HG02571 (cell line): ENCODE data around the gene GALNT18.

ENCODE experiments used
- ATAC-seq: cut with Tn5 transposase; IDR thresholded peaks from one replicate; pipeline ENCODE4 v1.9.1; 2021; ENCODE audit warnings: mild to moderate bottlenecking, moderate library complexity; ENCODE audit not compliant: unreplicated experiment

The GALNT18 gene

GRCh38 chr11:11252403-11252802, 369.4 kb downstream of the GALNT18 start:
- no peak for ATAC-seq

DNA sequence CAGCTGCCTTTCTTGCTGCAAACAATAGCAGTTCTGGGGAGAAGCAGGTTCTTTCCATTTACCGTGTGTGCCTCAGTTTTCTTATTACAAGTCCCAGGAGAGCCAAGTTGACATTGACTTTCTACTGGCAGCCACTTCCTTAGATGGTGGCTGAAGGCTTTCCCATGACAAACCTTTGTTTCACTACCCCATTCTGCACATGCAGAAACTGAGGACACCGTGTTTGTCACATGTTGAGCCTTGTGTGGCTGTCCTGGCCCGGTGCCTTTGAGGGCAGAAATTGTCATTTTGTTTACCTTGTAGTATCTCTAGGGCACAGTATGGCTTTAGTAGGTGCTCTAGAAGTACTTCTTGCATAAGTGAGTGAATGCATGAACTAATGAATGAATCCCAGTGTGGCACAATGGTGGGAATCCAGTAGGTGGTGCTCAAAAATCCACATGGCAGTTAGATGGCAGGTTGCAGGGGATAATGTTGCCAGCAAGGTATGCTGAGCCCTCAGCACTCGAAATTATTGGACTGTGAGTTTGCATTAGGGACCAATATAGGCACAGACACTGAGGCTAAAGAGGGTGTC, 370.3 kb downstream of the GALNT18 start:
- no peak for ATAC-seq

GRCh38 chr11:11250470-11250869, 371.3 kb downstream of the GALNT18 start:
- ATAC-seq = no peak

DNA sequence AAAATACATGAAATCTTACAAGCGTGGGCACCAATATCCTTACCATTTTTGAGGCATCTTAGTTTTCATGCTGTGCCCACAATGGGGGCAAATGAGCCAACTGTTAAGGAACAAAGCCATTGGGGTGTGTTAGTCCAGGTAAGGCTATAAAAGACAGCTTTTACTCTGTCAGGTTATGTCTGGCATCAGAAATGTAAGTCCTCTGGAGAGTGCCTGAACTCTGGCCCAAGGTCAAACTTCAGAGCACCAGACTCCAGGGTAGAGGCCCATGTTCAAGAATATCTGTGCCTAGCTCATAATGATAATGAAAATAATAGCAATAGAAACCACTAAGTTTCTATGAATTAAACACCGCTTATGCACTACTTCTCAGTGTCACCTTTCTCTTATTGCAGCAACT, 374.2 kb downstream of the GALNT18 start:
- no peak for ATAC-seq

- no peak for ATAC-seq
These were observed 374.7 kb downstream of the GALNT18 start for GRCh38 chr11:11247086-11247485.

DNA sequence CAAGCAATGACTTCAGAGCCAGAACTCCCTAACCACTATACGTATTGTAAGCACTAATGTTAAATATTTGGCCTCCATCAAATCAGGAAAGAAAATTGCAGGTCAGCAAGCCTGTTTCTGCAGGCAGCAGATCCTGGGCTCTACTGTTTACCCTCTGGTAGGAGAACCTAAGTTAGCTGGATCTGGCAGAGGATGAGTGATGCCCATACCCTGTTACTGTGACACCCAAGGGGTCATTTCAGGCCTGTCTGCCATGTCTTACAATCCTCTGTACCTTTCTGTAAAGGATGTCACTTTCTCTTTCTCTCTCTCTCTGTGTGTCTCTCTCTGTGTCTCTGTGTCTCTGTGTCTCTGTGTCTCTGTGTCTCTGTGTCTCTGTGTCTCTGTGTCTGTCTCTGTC, 375.6 kb downstream of the GALNT18 start:
- ATAC-seq = no peak

GRCh38 chr11:11245453-11245852, 376.4 kb downstream of the GALNT18 start:
- ATAC-seq = no peak

DNA sequence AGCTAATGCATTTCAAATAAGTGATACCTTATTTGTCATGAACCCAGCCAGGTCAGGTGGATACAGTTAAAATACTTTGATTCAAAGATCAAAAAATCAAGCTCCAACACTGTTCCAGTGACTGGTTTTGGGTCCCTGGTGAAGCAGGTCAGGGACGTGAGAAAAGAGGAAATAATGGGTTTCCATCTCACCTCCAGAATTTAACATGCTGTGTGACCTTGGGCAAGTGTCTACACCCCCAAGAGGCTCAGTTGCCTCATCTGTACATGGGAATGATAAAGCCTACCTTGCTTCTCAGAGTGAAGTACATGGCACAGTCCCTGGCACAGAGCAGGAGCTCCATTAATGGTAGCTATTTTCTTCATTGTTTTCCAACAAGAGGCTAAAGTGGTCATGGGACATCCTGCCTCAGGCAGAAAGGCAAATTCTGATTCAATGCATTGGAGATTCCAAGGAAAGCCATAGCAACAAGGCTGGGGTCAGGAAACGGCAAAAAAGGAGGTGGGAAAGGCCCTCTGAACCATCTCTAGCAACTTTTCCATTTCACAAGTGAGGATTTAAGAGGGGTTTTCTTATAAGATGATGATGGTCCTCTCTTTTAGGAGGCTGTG, 377.2 kb downstream of the GALNT18 start:
- ATAC-seq = no peak

GRCh38 chr11:11243590-11244469, 378.0 kb downstream of the GALNT18 start:
- ATAC-seq = no peak

DNA sequence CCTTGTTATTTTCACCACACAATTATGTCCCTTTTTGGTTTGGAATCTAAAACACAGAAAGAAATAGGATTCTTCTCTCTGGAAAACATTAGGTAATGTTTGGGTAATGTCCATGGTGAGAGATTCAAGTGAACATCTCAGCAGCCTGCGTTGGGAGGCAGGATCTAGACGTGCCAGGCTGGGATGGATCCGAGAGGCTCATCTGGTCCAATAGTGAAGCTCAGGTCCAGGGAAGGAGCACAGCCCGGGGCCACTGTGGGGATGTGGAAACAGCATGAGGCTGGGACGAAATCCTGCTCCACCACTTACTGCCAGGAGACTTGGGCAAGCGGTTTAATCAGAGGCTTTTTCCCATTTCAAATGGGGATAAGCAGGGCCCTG, 378.6 kb downstream of the GALNT18 start:
- no peak for ATAC-seq

- ATAC-seq = no peak
These were observed 380.5 kb downstream of the GALNT18 start for GRCh38 chr11:11241284-11241683.

DNA sequence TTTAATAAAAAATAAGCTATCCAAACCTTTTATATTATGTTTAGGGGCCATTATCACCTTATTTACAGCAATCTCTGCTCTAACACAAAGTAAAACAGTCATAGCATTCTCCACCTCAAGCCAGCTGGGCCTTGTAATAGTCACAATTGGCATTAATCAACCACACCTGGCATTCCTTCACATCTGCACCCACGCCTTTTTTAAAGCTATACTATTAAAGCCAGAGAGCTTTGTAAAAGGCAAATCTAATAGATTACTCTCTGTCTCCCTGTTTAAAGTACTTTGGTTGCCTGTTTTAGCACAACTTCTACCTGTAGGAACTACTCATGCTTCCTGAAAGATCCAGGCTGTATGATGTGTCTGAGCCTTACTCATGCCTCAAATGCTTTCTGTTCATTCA, 381.8 kb downstream of the GALNT18 start:
- ATAC-seq = no peak

DNA sequence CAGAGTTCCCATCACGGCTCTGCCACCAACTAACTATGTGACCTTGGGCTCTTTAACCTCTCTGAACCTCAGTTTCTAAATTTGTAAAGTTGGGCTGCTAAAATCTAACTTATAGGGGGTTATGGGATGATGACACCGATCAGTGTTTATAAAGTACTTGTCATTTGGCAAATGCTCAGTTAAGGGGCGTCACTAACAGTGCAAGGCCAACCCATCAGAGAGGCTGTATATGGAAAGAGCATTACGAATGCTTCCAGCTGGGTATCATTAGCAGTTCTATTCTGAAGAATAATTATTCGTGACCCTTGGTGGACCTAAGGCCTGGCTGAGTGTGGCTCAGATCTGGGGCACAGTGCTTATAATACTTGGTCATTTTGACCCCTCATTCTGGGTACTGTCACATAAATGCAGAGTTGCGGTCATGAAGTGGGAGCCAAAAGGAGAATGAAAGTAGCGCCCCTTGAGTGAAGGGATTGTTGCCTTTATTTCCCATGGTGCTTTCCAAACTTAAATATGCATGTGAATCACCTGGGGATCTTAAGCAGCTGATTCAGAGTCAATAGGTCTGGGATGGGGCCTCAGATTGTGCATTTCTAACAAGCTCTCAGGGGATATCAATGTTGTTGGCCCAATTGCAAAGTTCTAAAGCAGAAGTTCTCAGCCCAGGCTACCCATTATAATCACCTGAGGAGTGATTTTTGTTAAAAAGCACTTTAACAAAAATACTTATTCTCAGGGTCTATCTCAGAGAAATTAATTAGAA, 384.6 kb downstream of the GALNT18 start:
- no peak for ATAC-seq

- no peak for ATAC-seq
These were observed 385.2 kb downstream of the GALNT18 start for GRCh38 chr11:11236498-11237059.

GRCh38 chr11:11231763-11232162, 390.0 kb downstream of the GALNT18 start:
- no peak for ATAC-seq

GRCh38 chr11:11230802-11231562, 390.8 kb downstream of the GALNT18 start:
- ATAC-seq = no peak

DNA sequence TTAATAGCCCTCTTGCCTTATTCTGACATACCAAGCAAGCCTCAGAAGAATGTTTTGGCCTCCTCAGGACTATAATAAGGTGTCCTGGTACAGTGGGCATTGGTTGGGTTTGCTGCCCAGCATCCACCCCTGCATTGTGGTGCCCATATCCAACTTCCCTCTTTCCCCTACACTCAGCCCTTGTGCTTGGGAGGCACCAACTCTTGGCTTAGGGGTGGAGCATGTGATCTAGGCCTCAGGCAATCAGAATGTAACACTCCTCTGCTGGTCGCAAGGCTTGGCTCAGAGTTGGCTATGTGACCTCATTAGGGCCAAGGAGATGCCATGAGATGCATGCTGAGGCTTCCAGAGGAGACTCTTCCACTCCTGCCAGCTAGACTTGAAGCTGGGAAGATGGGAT, 391.7 kb downstream of the GALNT18 start:
- ATAC-seq = no peak

DNA sequence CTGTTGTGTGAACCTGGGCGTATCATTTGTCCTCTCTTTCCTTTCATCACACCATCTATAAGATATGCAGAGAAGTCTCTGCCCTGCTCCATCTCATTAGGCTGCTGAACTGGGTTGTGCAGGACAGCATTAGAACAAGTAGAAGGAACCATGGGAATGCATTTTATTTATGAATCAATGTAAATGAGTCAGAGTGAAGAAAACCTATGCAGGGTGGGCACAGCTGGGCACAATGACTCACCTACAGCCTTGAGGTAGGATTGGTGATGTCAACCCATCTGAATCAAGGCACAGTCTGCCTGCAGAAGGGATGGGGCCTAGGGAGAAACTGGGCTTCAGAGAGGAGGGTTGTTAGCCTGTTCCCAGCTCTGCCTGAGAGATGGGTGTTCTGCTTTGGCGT, 392.2 kb downstream of the GALNT18 start:
- no peak for ATAC-seq

DNA sequence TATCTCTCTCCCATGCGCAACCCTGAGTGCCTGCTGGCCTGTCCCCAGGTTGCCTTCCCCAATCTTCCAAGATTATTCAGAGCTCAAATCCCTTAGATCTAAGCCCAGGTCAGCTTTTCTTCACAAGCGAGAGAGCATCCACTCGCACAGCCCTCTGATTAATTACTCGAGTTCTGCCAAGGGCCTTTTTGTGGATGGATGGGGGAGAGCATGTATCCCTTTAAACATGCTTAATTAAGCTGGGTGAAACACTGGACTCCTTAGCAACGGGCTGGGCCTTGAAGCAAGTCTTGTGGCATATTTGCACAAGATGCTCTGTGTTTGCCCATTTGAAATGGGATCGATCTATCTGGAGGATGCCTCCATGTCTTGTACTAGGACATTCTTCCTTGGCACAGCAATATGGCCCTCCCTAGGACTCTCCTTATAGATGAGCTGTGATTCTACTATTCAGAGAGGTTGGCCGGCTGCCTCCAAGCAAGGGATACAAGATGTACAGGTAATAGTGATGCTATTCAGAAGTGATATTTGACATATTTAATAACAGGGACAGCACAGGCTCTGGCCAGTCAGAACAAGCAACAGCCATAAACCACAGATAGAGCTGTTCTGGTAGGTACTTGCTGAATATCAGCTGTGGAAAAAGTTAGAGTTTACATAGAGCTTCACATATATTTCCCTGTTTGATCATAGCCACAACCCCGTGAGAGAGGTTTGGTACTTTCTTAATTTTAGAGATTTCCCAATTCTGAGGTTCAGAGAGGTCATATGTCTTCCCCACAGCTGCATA, 394.3 kb downstream of the GALNT18 start:
- no peak for ATAC-seq
